ENCODE results near the gene CDKAL1.
"Not testable (repeated sequence)": the region's sequence is repeated elsewhere in the genome, so short reads cannot be mapped to it uniquely, and the experiment has no call there.

Gene CDKAL1

DNA sequence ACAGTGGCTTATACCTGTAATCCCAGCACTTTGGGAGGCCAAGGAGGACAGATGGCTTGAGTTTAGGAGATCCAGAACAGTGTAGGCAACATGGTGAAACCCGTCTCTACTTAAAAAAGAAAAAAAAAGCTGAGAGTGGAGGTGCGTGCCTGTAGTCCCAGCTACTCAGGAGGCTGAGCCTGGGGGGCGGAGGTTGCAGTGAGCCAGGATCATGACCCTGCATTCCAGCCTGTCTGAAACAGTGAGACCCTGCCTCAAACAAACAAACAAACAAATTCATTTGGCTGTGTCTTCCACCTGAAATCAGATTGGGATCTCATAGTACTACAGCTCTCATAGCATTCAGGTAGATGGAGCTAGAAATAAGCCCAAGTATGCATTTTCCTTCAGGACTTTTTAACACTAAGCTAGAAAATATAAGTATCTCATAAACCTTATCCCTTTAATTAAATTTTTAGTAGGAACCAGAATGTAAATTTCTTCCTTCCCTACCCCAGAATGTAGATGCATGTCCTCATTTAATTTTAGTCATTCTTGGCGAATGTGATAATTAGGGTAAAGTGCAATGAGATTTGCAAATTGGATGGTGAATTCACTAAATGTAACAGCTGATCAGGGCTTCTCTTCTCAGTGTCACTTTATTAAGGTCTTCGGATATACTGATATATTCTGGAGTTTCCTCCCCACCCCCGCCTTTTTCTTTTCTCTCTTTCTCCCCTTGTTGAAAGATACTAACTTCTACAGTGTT is 190.4 kb downstream of the CDKAL1 start:
- no peak overlapping the region for H3K27ac ChIP-seq
- no peak for TF ChIP-seq CTCF (conservative IDR thresholded peaks at IDR 0.05)

- H3K27ac ChIP-seq, result not testable (repeated sequence)
Observed at GRCh38 chr6:20725235-20725634, 191.0 kb downstream of the CDKAL1 start.

- no peak for TF ChIP-seq CTCF (conservative IDR thresholded peaks at IDR 0.05)
- no peak overlapping the region for H3K27ac ChIP-seq
Observed at GRCh38 chr6:20729086-20729485, 194.8 kb downstream of the CDKAL1 start.

DNA sequence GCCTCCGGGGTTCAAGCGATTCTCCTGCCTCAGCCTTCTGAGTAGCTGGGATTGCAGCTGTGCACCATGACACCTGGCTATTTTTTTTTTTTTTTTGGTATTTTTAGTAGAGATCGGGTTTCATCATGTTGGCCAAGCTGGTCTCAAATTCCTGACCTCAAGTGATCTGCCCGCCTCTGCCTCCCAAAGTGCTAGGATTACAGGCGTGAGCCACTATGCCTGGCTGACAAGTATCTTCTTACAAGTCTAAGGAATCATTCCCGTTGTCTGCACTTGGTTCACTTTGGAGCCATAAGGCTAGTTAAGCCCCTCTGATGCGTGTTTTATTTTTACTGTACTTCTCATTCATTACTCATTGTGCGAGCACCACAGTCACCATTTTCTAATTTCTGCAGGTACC is 198.1 kb downstream of the CDKAL1 start:
- not testable (repeated sequence) for H3K27ac ChIP-seq

DNA sequence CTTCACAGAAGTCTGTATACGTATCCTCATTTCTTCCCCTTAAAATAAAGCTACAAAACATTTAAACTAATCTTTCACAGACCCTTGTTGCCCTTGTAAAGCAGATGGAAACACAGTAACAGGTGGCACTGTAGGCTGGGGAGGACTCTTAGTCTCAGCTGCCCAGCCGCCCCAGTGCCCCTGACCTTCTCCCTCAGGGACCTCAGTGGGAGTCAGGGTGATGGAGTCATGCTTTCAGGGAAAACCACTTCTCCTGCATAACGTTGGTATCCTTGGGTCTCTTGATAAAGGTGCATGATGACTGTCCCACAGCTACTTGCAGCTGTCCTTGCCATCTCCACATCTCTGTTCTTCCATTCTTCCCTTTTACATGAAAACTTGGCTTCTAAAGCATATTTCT is 198.6 kb downstream of the CDKAL1 start:
- H3K27ac ChIP-seq, result no peak overlapping the region

DNA sequence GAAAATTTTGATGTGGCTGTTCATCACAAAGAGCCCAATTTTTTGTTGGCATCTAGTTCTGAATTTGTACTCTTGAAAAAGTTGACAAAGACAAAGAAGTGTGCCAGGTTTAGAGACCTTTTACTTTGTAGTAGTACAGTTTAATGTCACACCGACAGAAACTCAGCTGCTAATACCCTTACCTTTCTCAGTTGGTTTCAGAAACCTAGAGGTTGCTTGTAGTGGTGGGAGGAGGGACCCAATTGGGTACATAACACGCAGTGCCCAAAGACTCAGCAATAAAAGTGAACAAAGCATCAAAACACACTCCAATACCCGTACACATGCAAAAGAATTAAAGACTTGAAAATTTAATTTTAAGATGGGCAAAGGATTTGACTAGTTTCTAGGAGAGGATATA is 203.7 kb downstream of the CDKAL1 start:
- no peak overlapping the region for H3K27ac ChIP-seq
- TF ChIP-seq CTCF (conservative IDR thresholded peaks at IDR 0.05), result no peak

More for the DNA sequence above, 198.6 kb downstream of the CDKAL1 start:
- no peak for TF ChIP-seq CTCF (conservative IDR thresholded peaks at IDR 0.05)

DNA sequence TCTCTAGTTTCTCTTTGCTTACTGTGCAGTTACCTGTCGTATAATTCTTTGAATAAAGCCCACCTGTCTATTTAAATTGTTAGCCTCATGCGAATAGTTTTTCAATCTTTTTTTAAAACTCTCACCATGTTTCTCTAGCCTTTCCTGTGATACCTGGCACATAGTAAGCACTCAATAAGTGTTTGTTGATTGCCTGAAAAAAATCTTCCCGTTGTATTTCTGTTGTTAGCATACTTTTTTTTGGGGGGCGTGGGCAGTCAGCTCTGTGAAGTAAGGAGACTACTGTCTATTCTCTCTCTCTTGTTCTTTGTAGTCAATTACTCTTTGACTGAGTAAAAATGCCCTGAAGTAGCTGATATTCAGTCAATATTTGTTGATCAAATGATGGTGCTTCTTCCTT is 205.8 kb downstream of the CDKAL1 start:
- no peak for TF ChIP-seq CTCF (conservative IDR thresholded peaks at IDR 0.05)

GRCh38 chr6:20740727-20741126 is 206.5 kb downstream of the CDKAL1 start:
- no peak for TF ChIP-seq CTCF (conservative IDR thresholded peaks at IDR 0.05)
- peak overlapping the region; percentile 50 for H3K27ac ChIP-seq

More for the DNA sequence above, 205.8 kb downstream of the CDKAL1 start:
- peak overlapping the region; percentile 50 for H3K27ac ChIP-seq
